Stimulated activated CD8-positive, alpha-beta memory T cell treated with anti-CD3 and anti-CD28 coated beads, Interleukin-4, amount 100 ng/mL, for 4 hours (primary cell): Measurements from ENCODE around the gene PHC2.

Experiments
- DNase-seq, 2 donors: peaks; one replicate each; pipeline ENCODE4 v3.0.0-alpha.2; 2020; ENCODE audit warnings: low read depth in 2 of 2, low spot score in 1 of 2

Gene PHC2

GRCh38 chr1:33426916-33427315 is 4.0 kb downstream of the PHC2 start:
- DNase-seq: no peak

GRCh38 chr1:33425900-33426299 is 5.0 kb downstream of the PHC2 start:
- DNase-seq: no peak

DNA sequence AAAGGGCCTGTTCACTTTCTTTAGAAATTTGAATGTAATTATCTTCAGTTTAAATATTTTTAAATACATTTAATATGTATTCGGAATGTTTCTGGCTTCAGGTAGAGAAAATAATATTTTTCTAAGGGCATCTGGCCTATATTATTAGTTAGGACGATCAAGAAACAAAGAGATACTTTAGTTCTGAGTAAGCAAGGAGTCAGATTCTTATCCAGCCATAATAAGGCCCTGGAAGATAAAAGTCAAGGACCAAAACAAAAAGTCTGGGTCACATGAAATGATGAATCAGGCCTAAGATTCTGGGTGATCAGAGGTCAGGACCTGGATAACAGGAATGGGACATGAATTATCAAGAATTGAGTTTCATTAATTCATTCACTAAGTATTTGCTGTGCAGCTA is 6.3 kb downstream of the PHC2 start:
- no peak for DNase-seq

DNA sequence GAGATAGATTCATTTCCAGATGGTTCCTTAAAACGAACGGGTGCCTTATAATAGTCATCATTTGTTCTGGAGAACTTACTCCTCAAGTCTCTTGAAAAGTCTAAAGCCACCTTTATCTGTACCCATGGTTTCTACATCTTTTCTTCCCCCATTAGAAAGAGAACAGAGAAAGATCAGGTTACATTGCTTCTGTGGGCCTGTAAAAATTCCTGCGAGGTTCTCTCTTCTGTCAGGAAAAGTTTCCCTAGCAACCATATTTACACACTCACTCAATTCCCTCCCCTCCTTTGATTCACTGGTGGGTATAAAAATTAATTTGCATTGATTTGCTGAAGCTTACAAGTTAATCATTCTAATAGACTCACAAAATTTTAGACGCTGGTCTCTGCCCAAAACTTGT is 6.7 kb downstream of the PHC2 start:
- DNase-seq: no peak

DNA sequence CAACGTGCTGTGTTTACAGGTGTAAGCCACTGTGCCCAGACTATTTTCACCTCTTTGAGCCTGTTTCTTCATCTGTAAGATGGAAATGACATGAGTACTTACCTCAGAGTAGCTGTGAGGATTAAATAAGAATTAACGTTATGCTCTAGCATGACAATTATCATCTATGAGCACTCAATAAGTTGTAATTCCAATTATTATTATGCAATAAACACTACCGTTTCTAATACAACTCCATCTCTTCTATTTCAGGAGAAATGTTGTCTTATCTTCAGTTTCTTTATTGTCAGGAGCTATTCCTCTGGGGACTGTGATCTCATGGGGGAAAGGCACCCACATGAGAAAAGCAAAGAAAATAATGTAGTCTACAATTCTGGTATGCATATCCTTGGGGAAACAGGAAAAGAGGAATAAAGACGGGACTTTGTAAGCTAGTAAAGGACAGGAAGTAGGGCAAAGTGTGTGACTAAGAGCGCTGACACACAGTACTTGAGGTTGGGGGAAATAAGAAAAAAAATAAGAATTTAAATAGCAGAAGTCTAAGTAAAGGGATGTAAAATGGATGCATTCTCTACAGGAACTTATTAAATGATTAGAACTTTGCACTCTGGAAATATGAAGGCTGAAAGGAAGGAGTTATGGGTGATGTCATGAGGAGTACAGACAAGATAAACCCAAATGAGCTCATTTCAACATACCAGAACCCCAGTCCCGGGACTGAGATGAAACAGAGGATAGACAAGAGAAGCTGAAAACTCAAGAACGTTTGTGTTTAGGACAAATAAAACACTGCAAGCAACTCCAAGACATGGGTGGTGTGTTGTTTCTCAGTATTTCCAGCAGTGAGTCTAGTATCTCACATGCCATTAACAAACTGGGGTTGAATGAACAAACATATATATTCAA is 9.8 kb downstream of the PHC2 start:
- DNase-seq: no peak

GRCh38 chr1:33418811-33419210 is 12.1 kb downstream of the PHC2 start:
- no peak for DNase-seq

- no peak for DNase-seq
These were observed 16.0 kb downstream of the PHC2 start for GRCh38 chr1:33414879-33415278.

GRCh38 chr1:33410091-33410701 is 20.7 kb downstream of the PHC2 start:
- DNase-seq: no peak

DNA sequence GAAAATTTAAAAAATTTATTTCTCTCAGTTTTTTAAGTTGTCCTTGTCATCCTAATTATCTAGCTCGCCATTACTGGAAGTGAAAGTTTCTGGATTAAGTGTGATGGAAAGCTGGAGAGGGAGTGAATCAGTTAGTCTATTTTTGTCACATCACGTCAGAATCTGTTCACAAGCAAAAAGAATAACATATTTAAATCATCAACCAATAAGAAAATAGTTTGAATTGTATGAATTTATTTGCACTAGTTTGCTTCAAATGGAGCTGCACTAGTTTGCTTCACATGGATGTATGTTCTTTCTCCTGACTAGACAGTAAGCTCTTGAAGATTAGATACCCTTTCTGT is 22.8 kb downstream of the PHC2 start:
- DNase-seq: no peak

GRCh38 chr1:33407352-33408092 is 23.4 kb downstream of the PHC2 start:
- no peak for DNase-seq

- no peak for DNase-seq
These were observed 28.7 kb downstream of the PHC2 start for GRCh38 chr1:33402206-33402605.

- no peak for DNase-seq
These were observed 29.4 kb downstream of the PHC2 start for GRCh38 chr1:33401471-33401870.

DNA sequence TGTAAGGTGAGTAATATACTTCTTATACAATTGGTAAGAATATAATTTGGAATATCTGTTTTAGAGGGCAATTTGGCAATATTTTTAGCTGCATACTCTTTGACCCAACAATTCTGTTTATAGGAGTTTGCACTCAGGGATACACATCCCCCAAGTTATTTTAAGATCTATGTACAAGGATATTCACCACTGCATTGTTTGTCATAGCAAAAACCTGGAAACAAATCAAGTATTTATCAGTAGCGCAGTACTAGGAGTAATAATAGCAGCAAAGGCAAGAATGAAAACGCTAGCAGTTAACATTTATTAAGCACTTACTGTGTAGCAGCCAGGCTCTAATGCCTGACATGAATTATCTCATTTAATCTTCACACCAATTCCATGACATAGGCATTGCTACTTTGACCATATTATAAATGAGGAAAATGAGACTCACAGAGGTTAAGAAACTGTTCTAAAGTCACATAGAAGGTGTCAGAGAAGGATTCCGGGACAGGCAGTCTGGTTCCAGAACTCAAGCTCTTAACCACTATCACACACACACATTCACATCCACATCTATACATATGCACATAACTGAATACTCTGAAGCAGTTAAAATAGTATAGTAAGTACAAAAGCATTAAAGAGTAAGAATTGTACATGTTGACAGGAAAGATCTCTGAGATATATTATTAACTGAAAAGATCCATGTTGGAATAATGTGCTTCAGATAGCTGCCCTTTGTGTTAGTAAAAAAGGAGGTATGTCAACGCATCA is 30.6 kb downstream of the PHC2 start:
- no peak for DNase-seq

DNA sequence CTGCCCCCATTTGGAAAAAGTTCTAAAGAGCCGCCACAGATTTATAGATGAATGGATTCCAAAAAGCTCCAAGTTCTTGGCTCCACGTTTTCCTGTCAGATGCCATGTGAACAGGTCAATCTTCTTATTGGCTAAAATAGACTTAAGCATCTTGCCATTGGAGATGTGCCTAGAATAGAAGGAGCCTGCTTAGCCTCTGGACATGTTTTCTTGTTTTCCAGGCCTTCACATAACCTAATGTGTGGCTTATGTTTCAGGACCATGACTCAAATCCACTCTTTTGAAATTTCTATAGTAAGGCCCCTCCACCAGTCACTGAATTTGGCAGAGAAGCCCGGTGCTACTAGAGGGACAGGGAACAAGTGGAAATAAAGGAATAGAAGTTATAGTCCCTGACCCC is 31.5 kb downstream of the PHC2 start:
- no peak for DNase-seq

GRCh38 chr1:33397994-33398393 is 32.9 kb downstream of the PHC2 start:
- no peak for DNase-seq

- no peak for DNase-seq
These were observed 33.8 kb downstream of the PHC2 start for GRCh38 chr1:33397125-33397506.

- DNase-seq: no peak
These were observed 34.4 kb downstream of the PHC2 start for GRCh38 chr1:33396188-33397124.

DNA sequence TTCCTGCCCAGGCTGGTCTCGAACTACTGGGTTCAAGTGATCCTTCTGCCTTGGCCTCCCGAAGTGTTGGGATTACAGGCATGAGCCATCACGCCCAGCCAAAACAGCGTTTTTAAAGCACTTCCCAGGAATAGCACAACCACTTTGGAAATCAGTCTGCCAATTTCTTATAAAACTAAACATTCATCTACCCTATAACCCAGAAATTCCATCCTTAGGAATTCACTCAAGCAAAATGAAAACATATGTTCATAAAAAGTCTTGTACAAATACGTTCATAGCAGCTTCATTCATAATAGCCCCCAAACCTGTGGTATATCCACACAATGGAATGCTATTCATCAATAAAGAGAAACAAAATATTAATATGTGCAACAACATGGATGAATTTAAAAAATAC is 36.1 kb downstream of the PHC2 start:
- DNase-seq: no peak

GRCh38 chr1:33393991-33394390 is 36.9 kb downstream of the PHC2 start:
- DNase-seq: no peak

GRCh38 chr1:33393524-33393923 is 37.4 kb downstream of the PHC2 start:
- DNase-seq: no peak
